NCI-H1417 treated with DMSO at 0.1 percent for 48 hours (cell line): ENCODE results near the gene RET.

ENCODE experiments used
- DNase-seq: peaks from one replicate; lab custom pipeline; 2025; lab: John Stamatoyannopoulos, UW

RET gene

GRCh38 chr10:43172645-43173044 is 95.8 kb downstream of the RET start:
- DNase-seq = no peak

DNA sequence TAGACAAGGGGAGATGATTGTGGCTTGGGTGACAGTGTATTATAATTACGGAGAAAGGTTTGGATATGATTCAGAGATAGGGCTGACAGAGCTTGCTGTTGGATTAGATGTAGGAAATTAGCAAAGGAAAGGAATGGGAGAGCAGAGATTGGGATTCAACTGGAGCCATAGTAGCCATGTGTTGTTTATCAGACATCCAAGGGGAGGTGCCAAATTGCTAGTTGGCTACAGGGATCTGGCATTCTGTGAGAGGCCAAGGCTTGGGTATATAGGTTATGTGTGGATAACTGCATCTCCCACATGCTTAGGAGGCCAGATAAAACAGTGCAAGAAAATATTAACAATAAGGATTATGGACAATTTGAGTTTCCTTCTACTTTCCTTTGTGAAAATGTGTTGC is 96.3 kb downstream of the RET start:
- DNase-seq = no peak

DNA sequence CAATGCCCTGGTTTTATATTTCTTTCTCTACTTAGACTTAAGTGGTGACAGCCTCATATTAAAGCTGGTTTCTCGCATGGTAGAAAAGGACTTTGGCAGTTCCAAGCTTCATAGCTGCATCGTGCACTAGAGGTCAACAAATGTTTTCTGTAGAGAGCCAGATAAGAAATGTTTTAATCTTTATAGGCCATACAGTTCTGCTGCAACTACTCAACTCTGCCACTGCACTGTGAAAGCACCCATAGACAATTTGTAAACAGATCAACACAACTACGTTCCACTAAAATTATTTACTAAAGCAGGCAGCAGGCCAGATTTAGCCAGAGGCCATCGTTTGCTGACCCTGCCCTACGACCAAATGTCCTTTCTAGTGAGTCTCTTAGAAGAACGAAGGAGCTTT is 98.1 kb downstream of the RET start:
- DNase-seq = no peak

GRCh38 chr10:43176271-43176670 is 99.4 kb downstream of the RET start:
- no peak for DNase-seq

GRCh38 chr10:43177595-43177994 is 100.7 kb downstream of the RET start:
- DNase-seq = no peak
